GM23338 (cell line): ENCODE measurements around the gene PGLYRP2. TPM values are rescaled to one million over a fixed set of nuclear protein-coding genes. Genes with fewer than 3 reads are reported as not detected.

Experiments used
- ATAC-seq: fragments of 200-7000 bp; cut with Tn5 transposase; 3 replicates; pipeline ENCODE4 v1.9.1; 2020
- DNase-seq: peaks from one replicate; pipeline ENCODE4 v3.0.0-alpha.2; 2015; ENCODE audit warnings: low spot score
- H2AFZ ChIP-seq: fragments of 200-600 bp; sonication (generic); 2 replicates; pipeline ENCODE4 v1.8.0; 2016; ENCODE audit warnings: antibody characterized with exemption, mild to moderate bottlenecking, moderate library complexity
- H3F3A ChIP-seq: fragments of 200-600 bp; sonication (generic); replicated peaks from 2 replicates; pipeline ENCODE4 v1.8.0; 2017; ENCODE audit warnings: antibody characterized with exemption, mixed run types, low read depth
- H3K27ac ChIP-seq: fragments of 200-600 bp; sonication (generic); 2 replicates; pipeline ENCODE4 v1.6.1; 2016; ENCODE audit warnings: low read depth
- H3K27me3 ChIP-seq: fragments of 200-600 bp; sonication (generic); 2 replicates; pipeline ENCODE4 v1.8.0; 2016; ENCODE audit warnings: mild to moderate bottlenecking, mixed run types, moderate library complexity; ENCODE audit not compliant: insufficient read depth
- H3K36me3 ChIP-seq: fragments of 200-600 bp; sonication (generic); 2 replicates; pipeline ENCODE4 v1.8.0; 2016; ENCODE audit warnings: mild to moderate bottlenecking; ENCODE audit not compliant: insufficient read depth
- H3K4me1 ChIP-seq: fragments of 200-600 bp; sonication (generic); 2 replicates; pipeline ENCODE4 v1.8.0; 2016; ENCODE audit warnings: mild to moderate bottlenecking, moderate library complexity; ENCODE audit not compliant: insufficient read depth
- H3K4me2 ChIP-seq: fragments of 200-600 bp; sonication (generic); 2 replicates; pipeline ENCODE4 v1.7.1; 2017; ENCODE audit warnings: mixed run types
- H3K4me3 ChIP-seq: fragments of 200-600 bp; sonication (generic); 2 replicates; pipeline ENCODE4 v1.6.1; 2016; ENCODE audit warnings: mixed run types
- H3K79me2 ChIP-seq: fragments of 200-600 bp; sonication (generic); replicated peaks from 2 replicates; pipeline ENCODE4 v1.8.0; 2017; ENCODE audit warnings: mild to moderate bottlenecking; ENCODE audit not compliant: insufficient read depth
- H3K9me2 ChIP-seq: fragments of 200-600 bp; sonication (generic); 2 replicates; pipeline ENCODE4 v1.8.0; 2017; ENCODE audit not compliant: insufficient read depth
- H4K20me1 ChIP-seq: fragments of 200-600 bp; sonication (generic); replicated peaks from 2 replicates; pipeline ENCODE4 v1.8.0; 2017; ENCODE audit warnings: mild to moderate bottlenecking; ENCODE audit not compliant: insufficient read depth
- H3K27ac Mint-ChIP-seq: 2 replicates; pipeline ENCODE4 v1.8.0; 2020; ENCODE audit warnings: inconsistent platforms, mild to moderate bottlenecking, moderate library complexity, mixed read lengths
- H3K27me3 Mint-ChIP-seq: 3 replicates; pipeline ENCODE4 v1.8.0; 2022; ENCODE audit warnings: low read depth, mild to moderate bottlenecking, moderate library complexity, mixed read lengths, inconsistent platforms; ENCODE audit not compliant: insufficient read depth, poor library complexity
- H3K36me3 Mint-ChIP-seq: 3 replicates; pipeline ENCODE4 v1.8.0; 2021; ENCODE audit warnings: low read depth, mild to moderate bottlenecking, inconsistent platforms, moderate library complexity, mixed read lengths
- H3K4me1 Mint-ChIP-seq: 3 replicates; pipeline ENCODE4 v1.8.0; 2020; ENCODE audit warnings: mild to moderate bottlenecking, inconsistent platforms, mixed read lengths
- H3K4me3 Mint-ChIP-seq: 3 replicates; pipeline ENCODE4 v1.8.0; 2021; ENCODE audit warnings: moderate library complexity, mild to moderate bottlenecking, inconsistent platforms, mixed read lengths
- H3K9me3 Mint-ChIP-seq: 3 replicates; pipeline ENCODE4 v1.8.0; 2020; ENCODE audit warnings: moderate library complexity, mild to moderate bottlenecking, inconsistent platforms, mixed read lengths
- CREB1 ChIP-seq: fragments of 250-450 bp; sonication (Bioruptor Pico); IDR thresholded peaks from 2 replicates; pipeline ENCODE4 v1.5.0; 2020; ENCODE audit warnings: low read depth, mild to moderate bottlenecking, moderate library complexity
- EZH2phosphoT487 ChIP-seq: fragments of 200-600 bp; sonication (generic); IDR thresholded peaks from one replicate; pipeline ENCODE4 v1.8.1; 2018; ENCODE audit warnings: antibody characterized with exemption; ENCODE audit not compliant: unreplicated experiment
- JUNB ChIP-seq: IDR thresholded peaks from one replicate; pipeline ENCODE4 v1.6.1; 2016; ENCODE audit warnings: antibody characterized with exemption; ENCODE audit not compliant: unreplicated experiment
- NANOG ChIP-seq: IDR thresholded peaks from 2 replicates; pipeline ENCODE4 v1.6.1; 2016; ENCODE audit warnings: antibody characterized with exemption, borderline replicate concordance
- ZNF331 ChIP-seq: fragments of 250-450 bp; sonication (Bioruptor Pico); IDR thresholded peaks from 2 replicates; pipeline ENCODE4 v1.5.0; 2020; ENCODE audit warnings: low read depth, mild to moderate bottlenecking, moderate library complexity
- polyA plus RNA-seq: library from polyadenylated mRNA; unstranded; fragments of >200 nt; fragmentation: Nextera tagmentation; extraction: Ambion mirVana; gene quantifications from 2 replicates; pipeline ENCODE4 v1.2.1, GENCODE V29; 2016
- total RNA-seq: library from RNA; depleted of rRNA; stranded (reverse); fragments of >200 nt; shearing (Covaris generic); gene quantifications from 2 replicates; pipeline ENCODE4 v1.2.3, GENCODE V29; 2014
- TF ChIP-seq, protein P1 (sequence below), 2 experiments: fragments of 200-600 bp in 1 of 2; sonication (generic) in 1 of 2; conservative IDR thresholded peaks; 2 replicates each; pipeline versions ENCODE4 v1.5.1 to v1.6.1; 2016 to 2017; ENCODE audit warnings: antibody characterized with exemption in 2 of 2, low read depth in 2 of 2, mild to moderate bottlenecking in 2 of 2, moderate library complexity in 1 of 2
- TF ChIP-seq, protein P2 (sequence below): IDR thresholded peaks from 2 replicates; pipeline ENCODE4 v1.6.1; 2016; ENCODE audit warnings: antibody characterized with exemption
- TF ChIP-seq, protein P3 (sequence below): IDR thresholded peaks from one replicate; pipeline ENCODE4 v1.6.1; 2018; ENCODE audit warnings: antibody characterized with exemption; ENCODE audit not compliant: unreplicated experiment

Gene PGLYRP2
- total and polyA plus RNA-seq, 2 experiments from 2014 or later: not detected

DNA sequence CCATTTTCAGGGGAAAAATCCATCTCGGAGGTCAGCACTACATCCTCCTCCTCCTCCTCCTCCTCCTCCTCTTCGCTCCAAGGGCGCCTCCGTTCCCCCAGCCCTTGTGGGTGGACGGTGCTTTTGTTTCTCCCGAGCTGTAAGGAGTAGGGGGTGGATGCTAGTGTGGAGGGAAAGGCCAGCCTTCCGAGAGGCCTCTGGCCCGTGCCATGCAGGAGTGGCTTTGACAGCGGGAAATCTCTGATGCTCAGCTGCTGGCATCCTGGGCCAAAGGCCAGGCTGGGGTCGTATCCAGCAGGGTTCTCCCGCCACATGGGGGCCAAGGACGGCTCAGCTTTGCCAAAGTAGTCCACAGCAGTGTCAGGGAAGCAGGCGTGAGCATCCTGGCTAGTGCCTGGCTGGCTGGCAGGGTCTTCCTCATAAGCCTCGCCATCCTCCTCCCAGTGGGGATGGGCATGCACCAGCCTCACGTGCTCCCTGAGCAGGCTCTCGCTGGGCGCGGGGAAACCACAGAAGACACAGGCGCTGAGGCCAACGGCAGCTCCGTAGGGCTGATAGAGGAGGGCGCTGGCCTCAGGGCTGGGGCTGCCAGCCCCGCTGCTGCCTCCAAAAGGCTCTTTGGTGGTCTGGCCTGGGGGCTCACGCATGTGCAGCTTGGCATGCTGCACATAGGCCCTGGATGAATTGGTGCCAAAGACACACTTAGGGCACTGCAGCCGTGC lies 40.1 kb downstream of the PGLYRP2 start:
- Histone ChIP-seq H4K20me1 (no peaks in the 10 kb centered on the region), H3K4me2 (no peak overlapping the region), H3K4me3 (no peak overlapping the region), H3K9me2 (no peaks in the 10 kb centered on the region), H3K27me3 (no peaks in the 10 kb centered on the region), H3K79me2 (no peaks in the 10 kb centered on the region), H3K36me3 (no peaks in the 10 kb centered on the region), H3K27ac (no peak overlapping the region), H3K4me1 (no peaks in the 10 kb centered on the region), H2AFZ (no peak overlapping the region), H3F3A (no peaks in the 10 kb centered on the region)
- no peak for DNase-seq
- Mint-ChIP-seq H3K9me3 (no peaks in the 10 kb centered on the region), H3K27me3 (peaks cover 3% of the 10 kb centered on the region), H3K4me1 (no peaks in the 10 kb centered on the region), H3K4me3 (no peak overlapping the region), H3K27ac (no peak overlapping the region), H3K36me3 (no peaks in the 10 kb centered on the region)
- no peak for TF ChIP-seq CREB1 (CRISPR knock-in tag)
- no peak for TF ChIP-seq EZH2phosphoT487
- TF ChIP-seq, protein P1, sequence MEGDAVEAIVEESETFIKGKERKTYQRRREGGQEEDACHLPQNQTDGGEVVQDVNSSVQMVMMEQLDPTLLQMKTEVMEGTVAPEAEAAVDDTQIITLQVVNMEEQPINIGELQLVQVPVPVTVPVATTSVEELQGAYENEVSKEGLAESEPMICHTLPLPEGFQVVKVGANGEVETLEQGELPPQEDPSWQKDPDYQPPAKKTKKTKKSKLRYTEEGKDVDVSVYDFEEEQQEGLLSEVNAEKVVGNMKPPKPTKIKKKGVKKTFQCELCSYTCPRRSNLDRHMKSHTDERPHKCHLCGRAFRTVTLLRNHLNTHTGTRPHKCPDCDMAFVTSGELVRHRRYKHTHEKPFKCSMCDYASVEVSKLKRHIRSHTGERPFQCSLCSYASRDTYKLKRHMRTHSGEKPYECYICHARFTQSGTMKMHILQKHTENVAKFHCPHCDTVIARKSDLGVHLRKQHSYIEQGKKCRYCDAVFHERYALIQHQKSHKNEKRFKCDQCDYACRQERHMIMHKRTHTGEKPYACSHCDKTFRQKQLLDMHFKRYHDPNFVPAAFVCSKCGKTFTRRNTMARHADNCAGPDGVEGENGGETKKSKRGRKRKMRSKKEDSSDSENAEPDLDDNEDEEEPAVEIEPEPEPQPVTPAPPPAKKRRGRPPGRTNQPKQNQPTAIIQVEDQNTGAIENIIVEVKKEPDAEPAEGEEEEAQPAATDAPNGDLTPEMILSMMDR (conservative IDR thresholded peaks at IDR 0.05; ENCODE audit: low read depth in 2 of 2): no peak
- no peak for TF ChIP-seq ZNF331 (CRISPR knock-in tag)
- no peak for TF ChIP-seq NANOG
- no peak for ATAC-seq

DNA sequence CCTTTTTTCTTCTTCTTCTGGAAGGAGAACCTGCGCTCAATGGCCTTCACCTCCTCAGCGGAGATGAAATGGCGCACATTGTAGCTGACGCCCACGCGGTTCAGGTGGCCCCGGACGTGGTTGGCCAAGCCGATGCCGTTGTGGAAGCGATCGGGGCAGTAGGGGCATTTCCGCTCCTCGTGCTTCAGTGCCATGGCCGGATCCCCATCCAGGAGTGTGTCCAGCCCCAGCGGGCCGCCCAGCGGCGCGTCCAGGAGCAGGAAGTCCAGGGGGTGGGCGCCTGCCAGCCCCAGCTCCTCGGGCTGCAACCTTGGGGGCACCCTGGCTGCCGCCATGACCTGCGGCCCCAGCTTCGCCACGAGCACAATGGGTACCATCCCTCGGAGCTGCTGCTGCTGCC lies 40.7 kb downstream of the PGLYRP2 start:
- H3K4me3 ChIP-seq: no peak overlapping the region
- no peaks in the 10 kb centered on the region for H3K27me3 ChIP-seq
- no peaks in the 10 kb centered on the region for H3K36me3 ChIP-seq
- H3K27me3 Mint-ChIP-seq: peaks cover 3% of the 10 kb centered on the region
- no peaks in the 10 kb centered on the region for H3K9me3 Mint-ChIP-seq
- no peak overlapping the region for H3K4me2 ChIP-seq
- no peak overlapping the region for H2AFZ ChIP-seq
- no peaks in the 10 kb centered on the region for H3K79me2 ChIP-seq
- H3K36me3 Mint-ChIP-seq: no peaks in the 10 kb centered on the region
- no peaks in the 10 kb centered on the region for H3K9me2 ChIP-seq
- no peak overlapping the region for H3K4me3 Mint-ChIP-seq
- TF ChIP-seq, protein P2, sequence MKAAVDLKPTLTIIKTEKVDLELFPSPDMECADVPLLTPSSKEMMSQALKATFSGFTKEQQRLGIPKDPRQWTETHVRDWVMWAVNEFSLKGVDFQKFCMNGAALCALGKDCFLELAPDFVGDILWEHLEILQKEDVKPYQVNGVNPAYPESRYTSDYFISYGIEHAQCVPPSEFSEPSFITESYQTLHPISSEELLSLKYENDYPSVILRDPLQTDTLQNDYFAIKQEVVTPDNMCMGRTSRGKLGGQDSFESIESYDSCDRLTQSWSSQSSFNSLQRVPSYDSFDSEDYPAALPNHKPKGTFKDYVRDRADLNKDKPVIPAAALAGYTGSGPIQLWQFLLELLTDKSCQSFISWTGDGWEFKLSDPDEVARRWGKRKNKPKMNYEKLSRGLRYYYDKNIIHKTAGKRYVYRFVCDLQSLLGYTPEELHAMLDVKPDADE: no peak
- TF ChIP-seq JUNB: no peak
- peaks cover 1% of the 10 kb centered on the region; the same call in 1 of the 2 replicates for H3F3A ChIP-seq
- no peak overlapping the region for H3K27ac Mint-ChIP-seq
- no peak for DNase-seq
- ATAC-seq: no peak
- no peaks in the 10 kb centered on the region for H4K20me1 ChIP-seq
- H3K4me1 ChIP-seq: no peaks in the 10 kb centered on the region
- peaks cover 2% of the 10 kb centered on the region; the same call in 2 of the 3 replicates for H3K4me1 Mint-ChIP-seq
- H3K27ac ChIP-seq: no peak overlapping the region

DNA sequence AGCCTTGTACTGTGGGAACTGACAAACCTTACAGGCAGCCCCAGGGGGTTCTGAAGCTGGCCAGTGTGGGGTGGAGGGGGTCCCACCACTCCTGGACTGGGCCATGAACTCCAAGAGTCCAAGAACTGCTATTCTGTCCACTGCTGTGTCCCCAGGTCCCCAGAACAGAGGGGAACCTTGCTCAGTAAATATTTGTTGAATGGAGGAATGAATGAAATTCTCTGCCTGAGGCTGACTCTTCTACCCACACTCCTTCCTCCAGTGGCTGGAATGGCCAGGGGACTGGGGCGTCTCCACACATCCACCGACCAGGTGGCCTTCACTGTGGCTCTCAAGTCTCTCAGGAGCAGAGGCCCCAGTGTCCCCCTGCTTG lies 41.2 kb downstream of the PGLYRP2 start:
- Histone ChIP-seq H3K79me2 (no peaks in the 10 kb centered on the region), H3K4me2 (no peak overlapping the region), H3K27me3 (no peaks in the 10 kb centered on the region), H3K9me2 (no peaks in the 10 kb centered on the region), H4K20me1 (no peaks in the 10 kb centered on the region), H3K4me1 (no peaks in the 10 kb centered on the region), H3K4me3 (no peak overlapping the region), H2AFZ (no peak overlapping the region), H3F3A (peaks cover 4% of the 10 kb centered on the region; the same call in 1 of the 2 replicates), H3K27ac (no peak overlapping the region), H3K36me3 (no peaks in the 10 kb centered on the region)
- Mint-ChIP-seq H3K4me1 (peaks cover 5% of the 10 kb centered on the region; the same call in 2 of the 3 replicates), H3K27me3 (peaks cover 3% of the 10 kb centered on the region), H3K9me3 (no peaks in the 10 kb centered on the region), H3K4me3 (no peak overlapping the region), H3K36me3 (no peaks in the 10 kb centered on the region), H3K27ac (no peak overlapping the region)
- DNase-seq (no peak), ATAC-seq (no peak)
- TF ChIP-seq ZNF331 (CRISPR knock-in tag): no peak
- TF ChIP-seq, protein P3, sequence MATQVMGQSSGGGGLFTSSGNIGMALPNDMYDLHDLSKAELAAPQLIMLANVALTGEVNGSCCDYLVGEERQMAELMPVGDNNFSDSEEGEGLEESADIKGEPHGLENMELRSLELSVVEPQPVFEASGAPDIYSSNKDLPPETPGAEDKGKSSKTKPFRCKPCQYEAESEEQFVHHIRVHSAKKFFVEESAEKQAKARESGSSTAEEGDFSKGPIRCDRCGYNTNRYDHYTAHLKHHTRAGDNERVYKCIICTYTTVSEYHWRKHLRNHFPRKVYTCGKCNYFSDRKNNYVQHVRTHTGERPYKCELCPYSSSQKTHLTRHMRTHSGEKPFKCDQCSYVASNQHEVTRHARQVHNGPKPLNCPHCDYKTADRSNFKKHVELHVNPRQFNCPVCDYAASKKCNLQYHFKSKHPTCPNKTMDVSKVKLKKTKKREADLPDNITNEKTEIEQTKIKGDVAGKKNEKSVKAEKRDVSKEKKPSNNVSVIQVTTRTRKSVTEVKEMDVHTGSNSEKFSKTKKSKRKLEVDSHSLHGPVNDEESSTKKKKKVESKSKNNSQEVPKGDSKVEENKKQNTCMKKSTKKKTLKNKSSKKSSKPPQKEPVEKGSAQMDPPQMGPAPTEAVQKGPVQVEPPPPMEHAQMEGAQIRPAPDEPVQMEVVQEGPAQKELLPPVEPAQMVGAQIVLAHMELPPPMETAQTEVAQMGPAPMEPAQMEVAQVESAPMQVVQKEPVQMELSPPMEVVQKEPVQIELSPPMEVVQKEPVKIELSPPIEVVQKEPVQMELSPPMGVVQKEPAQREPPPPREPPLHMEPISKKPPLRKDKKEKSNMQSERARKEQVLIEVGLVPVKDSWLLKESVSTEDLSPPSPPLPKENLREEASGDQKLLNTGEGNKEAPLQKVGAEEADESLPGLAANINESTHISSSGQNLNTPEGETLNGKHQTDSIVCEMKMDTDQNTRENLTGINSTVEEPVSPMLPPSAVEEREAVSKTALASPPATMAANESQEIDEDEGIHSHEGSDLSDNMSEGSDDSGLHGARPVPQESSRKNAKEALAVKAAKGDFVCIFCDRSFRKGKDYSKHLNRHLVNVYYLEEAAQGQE: no peak
